Stimulated activated CD4-positive, alpha-beta T cell treated with anti-CD3 and anti-CD28 coated beads, Interleukin-1b, Interleukin-23, amount 100 ng/mL, for 4 hours (primary cell): ENCODE measurements around the gene MUC2.
"Not testable (repeated sequence)": the region's sequence is repeated elsewhere in the genome, so short reads cannot be mapped to it uniquely, and the experiment has no call there.

ENCODE experiments used
- DNase-seq, 2 donors: peaks; one replicate each; pipeline ENCODE4 v3.0.0-alpha.2; 2020; ENCODE audit warnings: low read depth in 2 of 2

Gene MUC2

DNA sequence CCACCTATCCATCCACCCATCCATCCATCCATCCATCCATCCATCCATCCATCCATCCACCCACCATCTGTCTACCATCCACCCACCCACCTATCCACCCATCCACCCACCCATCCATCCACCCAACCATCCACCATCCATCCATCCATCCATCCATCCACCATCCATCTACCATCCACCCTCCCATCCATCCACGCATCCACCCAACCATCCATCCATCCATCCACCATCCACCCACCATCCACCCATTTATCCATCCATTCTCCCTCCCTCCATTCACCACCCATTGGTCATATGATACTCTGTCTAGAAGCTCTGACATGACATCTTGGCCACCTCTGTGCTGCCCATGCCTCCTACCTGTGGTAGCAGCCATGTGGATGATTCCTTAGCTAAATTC lies 31.7 kb downstream of the MUC2 start:
- DNase-seq, result no peak

DNA sequence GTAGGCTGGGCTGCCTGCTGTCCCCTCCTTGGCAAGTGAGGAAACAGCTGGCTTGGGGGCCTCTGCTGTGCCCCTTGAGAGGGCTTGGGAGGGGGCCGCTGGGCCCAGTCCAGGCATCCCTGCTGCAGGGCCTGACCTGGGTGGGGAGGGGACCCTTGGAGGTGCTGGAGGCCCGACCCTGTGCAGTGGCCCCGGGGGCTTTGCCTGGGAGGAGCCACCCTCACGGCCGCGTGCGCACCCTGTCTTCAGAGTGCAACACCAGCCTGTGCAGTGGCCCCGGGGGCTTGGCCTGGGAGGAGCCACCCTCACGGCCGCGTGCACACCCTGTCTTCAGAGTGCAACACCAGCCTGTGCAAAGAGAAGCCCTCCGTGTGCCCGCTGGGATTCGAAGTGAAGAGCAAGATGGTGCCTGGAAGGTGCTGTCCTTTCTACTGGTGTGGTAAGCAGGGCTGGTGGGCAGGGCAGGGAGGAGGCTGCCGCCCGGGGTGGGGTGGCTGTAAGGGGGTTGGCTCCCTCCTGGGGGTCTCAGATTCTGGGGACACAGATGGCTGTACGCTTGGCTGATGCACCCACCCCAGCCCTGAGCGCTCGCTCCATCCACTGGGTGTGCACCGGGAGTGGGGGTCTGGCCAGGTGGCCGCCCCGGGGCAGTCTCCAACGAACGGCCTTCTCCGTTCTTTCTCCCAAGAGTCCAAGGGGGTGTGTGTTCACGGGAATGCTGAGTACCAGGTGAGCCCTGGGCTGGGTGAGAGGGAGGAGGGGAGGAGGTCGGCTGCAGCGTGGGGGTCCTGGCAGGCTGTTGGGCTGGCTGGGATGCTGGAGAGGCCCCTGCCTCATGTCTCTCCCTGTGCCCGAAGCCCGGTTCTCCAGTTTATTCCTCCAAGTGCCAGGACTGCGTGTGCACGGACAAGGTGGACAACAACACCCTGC lies 32.9 kb downstream of the MUC2 start:
- no peak for DNase-seq

DNA sequence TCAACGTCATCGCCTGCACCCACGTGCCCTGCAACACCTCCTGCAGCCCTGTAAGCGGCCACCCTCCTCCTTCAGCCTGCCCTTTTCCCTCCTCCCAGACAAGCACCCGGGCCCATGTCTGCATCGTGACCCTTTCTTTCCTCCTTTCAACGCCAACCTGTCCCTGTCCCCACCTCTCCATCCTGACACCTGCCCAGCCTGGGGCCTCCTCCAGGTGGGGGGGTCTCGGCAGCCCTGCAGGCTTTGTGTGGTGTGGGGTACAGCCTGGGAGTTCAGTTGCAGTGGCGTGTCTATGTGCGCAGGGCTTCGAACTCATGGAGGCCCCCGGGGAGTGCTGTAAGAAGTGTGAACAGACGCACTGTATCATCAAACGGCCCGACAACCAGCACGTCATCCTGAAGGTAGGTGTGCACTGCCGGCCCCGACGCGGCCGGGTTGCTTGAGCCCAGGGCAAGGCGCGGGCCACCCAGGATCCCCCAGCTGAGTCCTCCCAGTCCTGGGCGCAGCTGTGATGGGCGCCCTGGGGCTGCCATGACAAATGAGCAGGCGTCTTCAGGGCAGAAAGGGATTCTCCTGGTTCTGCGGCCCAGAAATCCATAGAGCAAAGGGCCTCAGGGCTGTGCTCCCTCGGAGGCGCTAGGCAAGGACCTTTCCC lies 33.7 kb downstream of the MUC2 start:
- no peak for DNase-seq

DNA sequence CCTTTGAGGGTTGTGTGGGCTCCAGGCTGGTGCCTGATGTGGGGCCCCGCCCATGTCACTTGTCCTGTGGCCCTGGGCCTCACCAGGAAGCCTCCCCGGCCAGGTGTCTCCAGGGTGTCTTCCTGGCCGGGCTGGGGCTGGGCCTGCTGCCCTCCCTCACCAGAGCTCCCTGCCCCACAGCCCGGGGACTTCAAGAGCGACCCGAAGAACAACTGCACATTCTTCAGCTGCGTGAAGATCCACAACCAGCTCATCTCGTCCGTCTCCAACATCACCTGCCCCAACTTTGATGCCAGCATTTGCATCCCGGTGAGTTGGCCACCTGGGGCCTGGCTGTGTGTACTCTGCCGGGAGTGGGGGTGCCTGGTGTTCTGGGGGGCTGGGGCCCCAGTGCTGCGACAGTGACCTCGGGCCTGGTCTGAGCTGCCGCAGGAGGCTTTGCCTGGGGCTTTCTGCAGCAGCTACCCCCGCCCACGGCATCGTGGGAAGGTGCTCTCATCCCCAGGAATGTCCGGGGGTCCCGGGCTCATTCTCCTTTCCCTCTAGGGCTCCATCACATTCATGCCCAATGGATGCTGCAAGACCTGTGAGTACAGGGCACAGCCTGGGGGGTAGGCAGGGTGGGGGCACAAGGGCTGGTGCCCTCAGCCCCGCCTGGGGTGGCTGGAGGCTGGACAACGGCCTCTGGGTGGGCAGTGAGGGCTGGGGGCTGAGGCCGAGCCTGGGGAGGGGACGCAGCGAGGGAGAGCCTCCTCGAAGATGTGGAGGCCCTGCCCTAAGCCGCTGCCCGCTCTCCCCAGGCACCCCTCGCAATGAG lies 34.6 kb downstream of the MUC2 start:
- no peak for DNase-seq

DNA sequence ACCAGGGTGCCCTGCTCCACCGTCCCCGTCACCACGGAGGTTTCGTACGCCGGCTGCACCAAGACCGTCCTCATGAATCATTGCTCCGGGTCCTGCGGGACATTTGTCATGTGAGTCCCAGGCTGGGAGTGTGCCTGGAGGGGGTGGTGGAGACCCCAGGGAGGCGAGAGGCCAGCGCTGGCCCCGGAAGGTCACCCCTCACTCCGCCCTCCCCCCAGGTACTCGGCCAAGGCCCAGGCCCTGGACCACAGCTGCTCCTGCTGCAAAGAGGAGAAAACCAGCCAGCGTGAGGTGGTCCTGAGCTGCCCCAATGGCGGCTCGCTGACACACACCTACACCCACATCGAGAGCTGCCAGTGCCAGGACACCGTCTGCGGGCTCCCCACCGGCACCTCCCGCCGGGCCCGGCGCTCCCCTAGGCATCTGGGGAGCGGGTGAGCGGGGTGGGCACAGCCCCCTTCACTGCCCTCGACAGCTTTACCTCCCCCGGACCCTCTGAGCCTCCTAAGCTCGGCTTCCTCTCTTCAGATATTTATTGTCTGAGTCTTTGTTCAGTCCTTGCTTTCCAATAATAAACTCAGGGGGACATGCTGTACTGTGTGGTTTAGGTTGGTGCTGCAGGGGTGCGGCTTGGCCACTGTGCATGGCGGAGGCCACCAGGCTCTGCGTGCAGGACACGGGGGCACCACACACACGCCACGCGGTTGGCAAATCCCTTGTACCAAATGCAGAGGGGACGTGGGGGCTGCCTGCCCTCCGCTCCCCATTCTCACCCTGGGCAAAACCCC lies 35.4 kb downstream of the MUC2 start:
- DNase-seq, result no peak

DNA sequence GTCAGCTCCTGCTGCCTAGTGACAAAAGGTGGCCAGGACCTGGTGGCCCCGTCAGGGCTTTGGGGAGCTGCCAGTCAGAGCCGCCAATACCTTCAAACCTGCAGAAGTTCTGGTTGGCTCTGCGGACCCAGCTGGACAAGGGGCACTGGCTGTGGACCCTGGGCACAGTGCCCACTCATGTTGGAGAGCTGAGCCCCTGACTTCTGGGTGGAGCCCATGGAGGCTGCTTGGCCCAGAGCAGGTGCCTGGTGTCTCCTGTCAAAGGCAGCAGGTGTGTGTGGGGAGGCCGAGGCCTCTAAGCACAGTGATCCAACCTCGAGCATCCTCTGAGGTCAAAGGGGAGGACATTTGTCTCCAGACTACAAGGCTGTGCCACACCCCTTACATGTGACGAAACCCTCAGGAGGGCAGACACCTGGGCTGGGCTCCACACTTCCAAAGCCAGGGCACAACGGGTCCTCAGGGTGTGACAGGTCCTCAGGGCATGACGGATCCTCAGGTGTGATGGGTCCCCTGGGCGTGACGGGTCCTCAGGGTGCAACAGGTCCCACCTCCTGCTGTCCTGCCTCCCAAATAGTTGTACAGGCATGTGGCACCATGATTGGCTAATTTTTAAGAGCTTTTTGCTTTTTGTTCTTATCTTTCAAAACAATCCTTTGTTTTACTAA lies 37.0 kb downstream of the MUC2 start:
- no peak for DNase-seq

DNA sequence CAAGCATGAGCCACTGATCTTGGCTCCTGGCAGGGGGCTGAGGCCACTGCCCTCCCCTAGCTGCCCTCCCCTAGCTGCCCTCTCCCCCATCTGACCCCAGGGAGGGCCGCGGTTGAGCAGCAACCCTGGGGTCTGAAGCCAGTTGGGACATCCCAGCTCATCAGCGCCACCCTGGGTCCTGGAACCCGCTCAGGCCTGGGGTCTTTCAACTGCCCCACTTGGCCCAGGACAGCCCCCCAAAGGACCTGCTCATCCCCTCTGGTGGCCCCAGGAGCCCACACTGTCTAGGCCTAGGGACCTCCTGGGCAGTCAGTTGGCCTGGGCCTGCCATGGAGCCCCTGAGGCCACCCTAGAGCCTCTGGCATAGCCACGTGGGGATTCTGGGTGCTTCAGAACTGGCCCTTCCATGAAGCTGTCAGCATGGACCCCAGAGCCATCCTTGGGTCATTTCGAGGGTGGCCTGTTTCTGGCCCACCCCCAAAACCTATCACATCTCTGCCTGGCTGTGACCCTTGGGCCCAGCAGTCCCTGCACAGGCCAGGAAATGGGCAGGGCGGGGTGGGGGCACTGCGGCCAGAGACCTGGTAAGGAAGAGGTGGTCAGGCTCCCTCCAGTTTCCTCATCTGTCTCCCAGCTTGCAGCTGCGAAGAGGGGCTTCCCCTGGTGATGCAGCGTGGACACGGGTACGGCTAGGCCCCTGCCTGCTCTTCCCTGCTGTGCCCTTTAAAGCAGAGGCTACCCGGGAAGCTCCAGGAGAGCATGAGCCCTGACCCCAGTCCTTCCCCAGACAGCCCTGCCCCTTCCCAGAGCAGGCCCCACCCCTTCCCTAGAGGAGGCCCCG lies 37.9 kb downstream of the MUC2 start:
- DNase-seq, result no peak

DNA sequence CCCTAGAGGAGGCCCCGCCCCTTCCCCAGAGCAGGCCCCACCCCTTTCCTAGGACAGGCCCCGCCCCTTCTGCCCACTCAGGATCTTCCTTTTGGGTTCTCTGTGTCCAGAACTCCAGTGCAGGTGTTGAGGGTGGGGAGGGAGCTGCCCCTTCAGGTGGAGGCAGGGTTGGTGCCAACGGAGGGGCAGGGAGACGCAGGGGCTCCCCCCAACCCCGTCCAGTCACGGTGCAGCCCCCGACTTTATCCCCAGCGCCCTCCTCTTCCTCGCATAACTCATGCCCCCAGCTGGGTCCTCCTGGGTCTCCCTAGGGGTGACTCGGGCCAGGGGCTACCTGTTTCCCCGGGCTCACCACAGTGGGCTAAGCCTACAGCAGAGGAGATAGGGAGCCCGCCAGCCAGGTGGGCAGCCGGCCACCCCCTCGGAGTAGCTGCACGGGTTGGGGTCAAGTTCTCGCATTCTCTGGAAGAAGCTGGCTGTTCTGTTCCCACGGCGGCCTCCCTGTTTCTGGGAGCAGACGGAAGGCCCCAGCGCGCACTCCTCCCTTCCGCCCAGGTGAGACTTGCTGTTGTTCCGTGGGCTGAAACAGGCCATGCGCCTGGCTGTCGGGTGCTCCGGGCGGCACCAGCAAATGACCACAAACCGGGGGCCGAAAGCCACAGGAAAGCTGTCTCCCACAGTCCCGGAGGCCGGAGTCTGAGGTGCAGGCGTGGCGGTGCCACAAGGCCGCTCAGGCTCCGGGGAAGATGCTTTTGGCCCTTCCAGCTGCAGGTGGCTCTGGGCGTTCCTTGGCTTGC lies 38.9 kb downstream of the MUC2 start:
- no peak for DNase-seq

DNA sequence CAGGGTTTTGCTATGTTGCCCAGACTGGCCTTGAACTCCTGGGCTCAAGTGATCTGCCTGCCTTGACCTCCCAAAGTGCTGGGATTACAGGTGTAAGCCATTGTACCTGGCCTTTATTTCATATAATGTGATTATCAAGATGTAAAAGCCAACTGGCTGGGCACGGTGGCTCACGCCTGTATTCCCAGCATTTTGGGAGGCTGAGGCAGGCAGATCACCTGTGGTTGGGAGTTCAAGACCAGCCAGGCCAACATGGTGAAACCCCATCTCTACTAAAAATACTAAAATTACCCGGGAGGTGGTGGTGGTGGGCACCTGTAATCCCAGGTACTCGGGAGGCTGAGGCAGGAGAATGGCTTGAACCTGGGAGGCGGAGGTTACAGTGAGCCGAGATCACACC lies 40.6 kb downstream of the MUC2 start:
- DNase-seq, result not testable (repeated sequence)

DNA sequence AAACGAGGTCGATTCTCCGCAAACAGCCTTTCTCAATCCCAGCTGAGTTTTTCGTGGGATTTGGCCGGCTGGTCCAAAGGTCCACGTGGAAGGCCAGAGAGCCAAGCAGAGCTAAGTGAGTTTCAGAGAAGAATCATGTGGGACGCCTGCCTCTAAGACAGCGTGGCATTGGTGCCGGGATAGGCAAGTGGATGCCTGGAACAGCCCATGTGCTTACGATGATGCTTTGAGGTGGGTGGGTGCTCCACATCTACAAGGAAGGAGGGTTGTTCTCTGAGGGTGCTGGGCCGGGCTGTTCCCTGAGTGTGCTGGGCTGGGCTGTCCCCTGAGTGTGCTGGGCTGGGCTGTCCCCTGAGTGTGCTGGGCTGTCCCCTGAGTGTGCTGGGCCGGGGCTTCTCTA lies 41.4 kb downstream of the MUC2 start:
- DNase-seq, result no peak

DNA sequence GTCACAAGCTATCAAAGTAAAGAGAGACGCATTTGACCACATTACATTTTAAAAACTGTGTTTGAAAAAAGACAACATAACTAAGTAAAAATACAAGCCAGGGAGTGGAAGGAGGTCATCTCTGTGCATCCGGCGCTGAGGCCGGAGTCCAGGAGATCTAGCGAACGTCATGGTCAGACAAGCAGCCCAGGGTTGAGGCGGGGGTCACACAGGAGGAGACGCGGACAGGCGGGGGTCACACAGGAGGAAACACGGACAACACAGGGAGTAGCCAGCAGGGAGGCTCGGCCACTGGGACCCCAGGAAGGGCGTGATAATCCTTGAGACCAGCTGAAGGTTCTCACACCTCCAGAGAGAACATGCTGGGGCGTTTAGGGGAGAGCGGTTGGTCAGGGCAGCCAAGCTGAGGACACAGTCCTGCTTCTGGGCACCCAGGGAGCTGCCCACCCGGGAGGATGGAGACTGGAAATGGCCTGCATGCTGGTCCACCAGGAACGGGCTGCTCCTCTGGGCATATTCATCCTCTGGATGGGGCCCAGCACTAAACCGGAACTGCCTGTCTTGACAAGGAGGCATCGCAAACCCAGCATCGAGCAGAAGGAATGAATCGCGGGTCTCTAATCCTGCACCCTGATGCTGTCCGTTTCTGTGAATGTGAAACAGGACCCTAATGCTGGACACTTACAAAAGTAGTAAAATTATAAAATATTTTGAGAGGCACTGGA lies 42.2 kb downstream of the MUC2 start:
- DNase-seq, result no peak

DNA sequence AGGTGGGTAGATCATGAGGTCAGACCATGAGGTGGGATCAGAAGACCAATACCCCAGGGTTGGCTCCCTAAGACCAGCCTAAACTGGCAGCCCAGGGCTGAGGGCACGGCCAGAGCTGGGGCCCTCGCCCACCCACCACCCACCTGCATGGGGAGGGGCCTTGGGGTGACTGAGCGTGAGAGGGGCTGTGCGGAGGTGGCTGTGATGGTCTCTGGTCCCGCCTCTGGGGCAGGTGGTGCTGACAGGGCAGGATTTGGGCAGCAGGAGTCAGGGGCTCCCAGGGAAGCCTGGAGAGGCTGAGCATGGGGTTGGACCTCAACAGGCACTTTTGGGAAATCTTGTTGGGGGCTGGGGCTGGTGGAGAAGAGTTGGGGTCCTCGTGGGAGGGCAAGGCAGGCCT lies 43.3 kb downstream of the MUC2 start:
- DNase-seq, result no peak

DNA sequence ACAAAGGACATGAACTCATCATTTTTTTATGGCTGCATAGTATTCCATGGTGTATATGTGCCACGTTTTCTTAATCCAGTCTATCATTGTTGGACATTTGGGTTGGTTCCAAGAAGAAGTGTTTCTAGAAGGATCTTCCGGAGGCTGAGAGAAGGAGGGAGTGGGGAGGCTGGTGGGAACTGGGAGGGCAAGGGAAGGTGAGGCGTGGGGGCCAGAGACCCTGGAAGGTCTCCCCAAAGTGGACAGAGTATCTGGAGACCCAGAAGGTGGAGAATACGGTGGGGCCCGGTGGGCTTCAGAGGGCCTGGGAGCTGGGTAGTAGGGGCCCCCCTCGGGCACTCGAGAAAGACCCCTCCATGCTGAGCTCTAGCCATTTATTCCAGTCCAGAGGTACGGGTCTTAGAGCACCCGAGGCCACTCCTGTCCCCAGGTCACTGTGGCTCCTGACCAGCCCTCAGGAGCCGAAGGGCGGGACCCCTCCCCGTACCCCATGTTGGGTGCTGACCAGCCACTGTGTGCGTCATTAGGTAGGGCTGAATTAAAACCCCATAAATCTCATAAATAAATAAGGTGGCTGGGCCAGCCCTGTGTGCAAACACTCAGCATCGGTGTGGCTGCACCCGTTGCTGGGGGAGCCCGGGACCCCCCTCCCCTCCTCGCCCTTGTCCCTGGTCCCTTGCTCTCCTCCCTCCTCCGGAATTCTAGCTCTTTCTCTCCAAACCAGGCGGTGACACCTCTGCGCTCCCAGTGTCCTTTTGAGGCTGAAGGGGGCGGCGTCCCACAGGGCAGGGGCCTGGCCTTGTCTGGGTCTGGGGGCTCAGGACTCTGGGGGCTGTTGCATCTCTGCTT lies 44.3 kb downstream of the MUC2 start:
- DNase-seq, result no peak

DNA sequence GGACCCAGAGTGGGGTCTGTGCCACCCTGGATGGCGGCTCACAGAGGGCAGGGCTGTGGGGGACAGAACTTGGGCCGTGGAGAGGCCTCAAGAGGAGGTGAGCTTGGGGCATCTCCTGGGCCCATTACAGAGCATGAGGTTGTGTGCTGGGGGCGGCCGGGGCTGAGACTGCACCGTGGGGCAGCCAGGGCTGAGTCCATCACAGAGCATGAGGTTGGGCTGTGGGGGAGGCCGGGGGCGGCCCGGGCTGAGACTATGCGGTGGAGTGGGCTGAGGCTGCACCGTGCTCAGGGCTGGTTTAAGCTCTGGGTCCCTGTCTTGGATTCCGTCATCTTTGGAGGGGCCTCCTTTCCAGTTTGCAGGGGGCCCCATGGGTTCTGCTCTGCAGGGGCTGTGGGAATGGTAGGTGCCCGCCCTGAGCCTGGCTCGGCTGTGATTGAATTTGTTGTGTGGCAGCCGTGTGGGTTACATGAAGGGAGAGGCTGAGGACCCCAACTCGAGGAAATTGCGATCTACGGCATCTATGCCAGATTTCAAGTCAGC lies 45.0 kb downstream of the MUC2 start:
- DNase-seq, result no peak

DNA sequence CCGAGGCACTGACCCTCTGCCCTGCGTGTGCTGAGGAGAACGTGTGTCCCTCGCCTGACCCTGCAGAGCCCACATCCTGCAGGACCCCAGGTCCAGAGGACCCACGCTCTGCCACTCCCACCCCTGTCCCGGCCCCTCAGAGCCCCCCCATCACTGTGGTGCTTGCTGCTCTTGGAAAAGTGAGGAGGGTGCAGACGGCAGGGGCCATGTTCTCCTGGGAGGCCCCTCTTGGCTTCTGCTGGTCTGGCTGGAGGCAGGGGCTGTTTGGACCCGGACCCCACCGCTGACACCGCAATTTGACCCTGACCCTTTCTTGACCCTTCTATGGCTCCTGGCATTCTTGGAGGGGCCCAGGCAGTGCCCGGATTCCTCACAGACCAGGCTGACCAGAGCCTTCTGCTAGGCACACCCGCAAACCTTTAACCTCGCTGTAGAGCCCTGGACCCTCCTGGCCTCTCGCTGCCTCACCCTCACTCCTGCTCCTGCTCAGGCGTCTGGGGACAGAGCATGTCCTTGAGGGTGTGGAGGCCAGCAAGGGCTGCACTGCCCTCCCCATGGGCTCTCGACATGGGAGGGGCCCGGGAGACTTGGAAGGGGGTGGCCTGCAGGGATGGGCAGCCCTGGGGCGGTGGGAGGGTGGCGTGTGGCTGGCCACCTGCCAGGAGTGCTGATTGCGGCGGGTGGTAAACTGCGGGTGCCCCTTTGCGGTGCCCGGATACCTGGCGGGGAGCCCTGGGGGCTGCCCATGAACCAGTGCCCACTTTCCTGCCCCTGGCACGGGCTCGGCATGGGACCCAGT lies 46.1 kb downstream of the MUC2 start:
- DNase-seq, result no peak

DNA sequence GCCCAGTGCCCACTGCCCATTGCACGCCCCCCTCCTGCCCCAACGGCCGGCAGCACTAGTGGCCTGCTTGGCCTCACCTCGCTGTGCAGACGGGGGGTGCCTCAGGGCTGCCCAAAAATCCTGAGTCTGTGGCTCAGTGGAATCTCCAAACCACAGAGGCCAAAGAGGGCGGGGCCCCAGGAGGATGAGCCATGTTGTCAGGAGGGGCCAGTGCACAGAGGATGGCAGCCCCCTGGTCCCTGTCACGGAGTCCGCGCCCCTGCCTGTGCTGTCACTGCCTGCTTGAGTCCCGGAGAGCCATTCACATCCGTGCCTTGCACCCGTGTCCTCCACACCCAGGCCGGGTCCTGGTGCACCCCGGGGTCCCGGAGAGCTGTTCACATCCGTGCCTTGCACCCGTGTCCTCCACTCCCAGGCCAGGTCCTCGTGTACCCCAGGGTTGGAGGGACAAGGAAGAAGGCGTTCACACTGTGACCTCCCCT lies 46.7 kb downstream of the MUC2 start:
- no peak for DNase-seq
